Ammon's horn (tissue), 1 donor: ENCODE measurements around the gene SELENOI.

Experiments
- DNase-seq: peaks from one replicate; pipeline ENCODE4 v3.0.0-alpha.2; 2016; ENCODE audit warnings: low spot score

Gene SELENOI

GRCh38 chr2:26412091-26412673, 66.2 kb downstream of the SELENOI start:
- no peak for DNase-seq

- peak; percentile 16 for DNase-seq
Observed at GRCh38 chr2:26414311-26414710, 68.4 kb downstream of the SELENOI start.

GRCh38 chr2:26421961-26422360, 76.0 kb downstream of the SELENOI start:
- no peak for DNase-seq

- no peak for DNase-seq
Observed at GRCh38 chr2:26422947-26423629, 77.1 kb downstream of the SELENOI start.

GRCh38 chr2:26423750-26424149, 77.8 kb downstream of the SELENOI start:
- no peak for DNase-seq

- DNase-seq = no peak
Observed at GRCh38 chr2:26424221-26424620, 78.3 kb downstream of the SELENOI start.

GRCh38 chr2:26428846-26429245, 82.9 kb downstream of the SELENOI start:
- no peak for DNase-seq

- peak; percentile 8 for DNase-seq
Observed at GRCh38 chr2:26429779-26430578, 84.0 kb downstream of the SELENOI start.

GRCh38 chr2:26430826-26431225, 84.9 kb downstream of the SELENOI start:
- no peak for DNase-seq

- no peak for DNase-seq
Observed at GRCh38 chr2:26432363-26432762, 86.4 kb downstream of the SELENOI start.

- DNase-seq = no peak
Observed at GRCh38 chr2:26432859-26433258, 86.9 kb downstream of the SELENOI start.

- no peak for DNase-seq
Observed at GRCh38 chr2:26435106-26435505, 89.2 kb downstream of the SELENOI start.

- no peak for DNase-seq
Observed at GRCh38 chr2:26438526-26438925, 92.6 kb downstream of the SELENOI start.

- DNase-seq = no peak
Observed at GRCh38 chr2:26438926-26439325, 93.0 kb downstream of the SELENOI start.

- DNase-seq = no peak
Observed at GRCh38 chr2:26442301-26442700, 96.4 kb downstream of the SELENOI start.

GRCh38 chr2:26442707-26443106, 96.8 kb downstream of the SELENOI start:
- no peak for DNase-seq

- DNase-seq = no peak
Observed at GRCh38 chr2:26444236-26444635, 98.3 kb downstream of the SELENOI start.
